ENCODE measurements around the gene CUL2. TPM values are rescaled to one million over a fixed set of nuclear protein-coding genes. Genes with fewer than 3 reads are reported as not detected.

The CUL2 gene
- total and polyA plus RNA-seq, 2 experiments from 2014 or later, result 17.2 to 38.3 TPM

DNA sequence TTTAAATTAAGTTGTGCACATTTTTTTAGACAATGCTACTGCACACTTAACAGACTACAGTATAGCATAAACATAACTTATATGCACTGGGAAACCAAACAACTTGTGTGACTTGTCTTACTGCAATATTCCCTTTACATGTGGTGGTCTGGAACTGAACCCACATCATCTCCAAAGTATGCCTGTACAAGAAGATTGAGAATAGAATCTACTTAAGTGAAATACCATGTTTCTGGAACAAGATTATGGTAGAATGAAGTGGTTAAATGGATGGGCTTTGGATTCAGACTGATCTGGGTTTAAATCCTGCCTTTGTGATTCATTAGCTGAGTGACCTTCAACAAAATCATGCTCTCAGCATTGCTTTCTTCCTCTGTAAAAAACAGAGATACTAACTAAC, 30.7 kb downstream of the CUL2 start:
- DNase-seq (ENCODE audit: low spot score) (no peak), ATAC-seq (no peak)
- Histone ChIP-seq H3K27me3 (ENCODE audit: insufficient read depth) (no peaks in the 10 kb centered on the region), H3K4me1 (ENCODE audit: insufficient read depth) (peaks cover 15% of the 10 kb centered on the region), H4K20me1 (replicated peaks; ENCODE audit: insufficient read depth) (no peaks in the 10 kb centered on the region; the same call in 1 of the 2 replicates), H3K27ac (ENCODE audit: low read depth) (no peak overlapping the region; the same call in 1 of the 2 replicates), H3K79me2 (replicated peaks; ENCODE audit: insufficient read depth) (no peaks in the 10 kb centered on the region), H2AFZ (no peak overlapping the region), H3K9me2 (ENCODE audit: insufficient read depth) (no peaks in the 10 kb centered on the region), H3F3A (replicated peaks; ENCODE audit: low read depth) (no peaks in the 10 kb centered on the region), H3K4me3 (no peak overlapping the region), H3K36me3 (ENCODE audit: insufficient read depth) (peaks cover 3% of the 10 kb centered on the region; the same call in 1 of the 2 replicates), H3K4me2 (no peak overlapping the region)
- 0 out of 2 replicates have a peak overlapping the region, but pooled peaks have one; percentile 41 for H3K27ac Mint-ChIP-seq
- H3K36me3 Mint-ChIP-seq (ENCODE audit: low read depth), result peaks cover 12% of the 10 kb centered on the region
- H3K4me3 Mint-ChIP-seq, result no peak overlapping the region
- H3K27me3 Mint-ChIP-seq (ENCODE audit: insufficient read depth, low read depth, poor library complexity), result no peaks in the 10 kb centered on the region
- H3K4me1 Mint-ChIP-seq, result peaks cover 13% of the 10 kb centered on the region; the same call in 2 of the 3 replicates
- TF ChIP-seq ZNF462 (CRISPR knock-in tag; IDR thresholded peaks at IDR 0.05) (no peak), NANOG (IDR thresholded peaks at IDR 0.05; ENCODE audit: borderline replicate concordance) (no peak), EZH2 (IDR thresholded peaks at IDR 0.05; ENCODE audit: low read depth, unreplicated experiment) (no peak), REST (IDR thresholded peaks at IDR 0.05; ENCODE audit: unreplicated experiment) (no peak), CTCF (conservative IDR thresholded peaks at IDR 0.05; ENCODE audit: low read depth in 2 of 2) (no peak), POLR2AphosphoS5 (IDR thresholded peaks at IDR 0.05; ENCODE audit: low read depth) (no peak), CREB1 (CRISPR knock-in tag; IDR thresholded peaks at IDR 0.05; ENCODE audit: low read depth) (no peak), EZH2phosphoT487 (IDR thresholded peaks at IDR 0.05; ENCODE audit: unreplicated experiment) (no peak), STAT1 (IDR thresholded peaks at IDR 0.05; ENCODE audit: unreplicated experiment) (no peak), ZNF331 (CRISPR knock-in tag; IDR thresholded peaks at IDR 0.05; ENCODE audit: low read depth) (no peak), JUNB (IDR thresholded peaks at IDR 0.05; ENCODE audit: unreplicated experiment) (no peak), ZNF114 (CRISPR knock-in tag; IDR thresholded peaks at IDR 0.05) (no peak)
- TF ChIP-seq, protein P1, sequence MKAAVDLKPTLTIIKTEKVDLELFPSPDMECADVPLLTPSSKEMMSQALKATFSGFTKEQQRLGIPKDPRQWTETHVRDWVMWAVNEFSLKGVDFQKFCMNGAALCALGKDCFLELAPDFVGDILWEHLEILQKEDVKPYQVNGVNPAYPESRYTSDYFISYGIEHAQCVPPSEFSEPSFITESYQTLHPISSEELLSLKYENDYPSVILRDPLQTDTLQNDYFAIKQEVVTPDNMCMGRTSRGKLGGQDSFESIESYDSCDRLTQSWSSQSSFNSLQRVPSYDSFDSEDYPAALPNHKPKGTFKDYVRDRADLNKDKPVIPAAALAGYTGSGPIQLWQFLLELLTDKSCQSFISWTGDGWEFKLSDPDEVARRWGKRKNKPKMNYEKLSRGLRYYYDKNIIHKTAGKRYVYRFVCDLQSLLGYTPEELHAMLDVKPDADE (IDR thresholded peaks at IDR 0.05), result no peak
- no peaks in the 10 kb centered on the region for H3K9me3 Mint-ChIP-seq

Measured in GM23338 (cell line).